Activated effector memory CD4-positive, alpha-beta T cell treated with anti-CD3 and anti-CD28 coated beads, Interleukin-2, amount 50 U/mL, for 16 hours (primary cell): ENCODE data around the gene TECTB.

ENCODE experiments used
- DNase-seq: peaks from one replicate; pipeline ENCODE4 v3.0.0-alpha.2; 2020

Gene TECTB

GRCh38 chr10:112348759-112349158, 65.6 kb downstream of the TECTB start:
- DNase-seq = no peak

DNA sequence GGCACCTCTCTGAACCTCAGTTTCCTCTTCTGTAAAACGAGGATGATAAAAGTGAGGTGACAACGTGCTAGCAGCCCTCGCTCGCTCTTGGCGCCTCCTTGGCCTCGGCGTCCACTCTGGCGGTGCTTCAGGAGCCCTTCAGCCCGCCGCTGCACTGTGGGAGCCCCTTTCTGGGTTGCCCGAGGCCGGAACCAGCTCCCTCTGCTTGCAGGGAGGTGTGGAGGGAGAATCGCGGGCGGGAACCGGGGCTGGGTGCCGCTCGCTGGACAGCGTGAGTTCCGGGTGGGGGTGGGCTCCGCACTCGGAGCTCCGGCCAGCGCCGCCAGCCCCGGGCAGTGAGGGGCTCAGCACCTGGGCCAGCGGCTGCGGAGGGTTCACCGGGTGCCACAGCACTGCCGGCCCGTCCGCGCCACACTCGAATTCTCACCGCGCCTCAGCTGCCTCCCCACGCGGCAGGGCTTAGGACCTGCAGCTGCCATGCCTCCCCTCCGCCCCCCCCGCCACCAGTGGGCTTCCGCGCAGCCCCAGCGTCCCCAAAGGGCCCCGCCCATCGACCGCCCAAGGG, 66.4 kb downstream of the TECTB start:
- no peak for DNase-seq

DNA sequence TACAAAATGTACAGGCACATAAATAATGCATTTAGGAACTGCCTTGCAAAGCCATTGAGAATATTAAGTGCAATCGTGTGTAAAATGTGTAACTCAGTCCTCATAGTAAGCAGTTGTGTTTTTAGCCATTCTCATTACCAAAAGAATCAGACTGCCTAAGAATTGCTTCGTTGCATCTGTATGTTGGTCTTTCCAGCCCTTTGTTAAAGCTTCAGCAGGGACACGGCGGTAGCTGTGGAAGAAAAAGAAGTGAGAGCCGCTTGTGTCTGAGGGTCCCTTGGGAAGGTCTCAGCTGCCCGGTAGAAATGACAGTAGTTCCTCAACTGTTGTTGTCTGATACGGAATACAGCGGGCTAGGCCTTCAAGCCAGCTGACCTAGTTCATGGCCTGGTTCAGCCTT, 67.9 kb downstream of the TECTB start:
- no peak for DNase-seq

- DNase-seq = no peak
Measured at GRCh38 chr10:112352044-112352443, 68.8 kb downstream of the TECTB start.

GRCh38 chr10:112353046-112353445, 69.8 kb downstream of the TECTB start:
- no peak for DNase-seq
